HCT116 (cell line): ENCODE results near the gene BIK.

Experiments used
- ATF3 ChIP-seq: IDR thresholded peaks from 2 replicates; pipeline ENCODE4 v1.6.1; 2012
- CEBPB ChIP-seq: IDR thresholded peaks from 2 replicates; pipeline ENCODE4 v1.6.1; 2012; ENCODE audit warnings: low read depth
- CTCF ChIP-seq, 3 experiments: fragments of 200-600 bp in 1 of 3; sonication (generic) in 1 of 3; IDR thresholded peaks in 2 of 3; conservative IDR thresholded peaks in 1 of 3; 2 replicates each; pipeline ENCODE4 v1.5.1; 2012 to 2017; ENCODE audit warnings: low read depth in 2 of 3, low read length in 2 of 3, antibody characterized with exemption in 1 of 3, borderline replicate concordance in 1 of 3, control low read depth in 1 of 3, mild to moderate bottlenecking in 1 of 3, mixed read lengths in 1 of 3, mixed run types in 1 of 3, moderate library complexity in 1 of 3; ENCODE audit not compliant: insufficient read depth in 1 of 3
- EZH2phosphoT487 ChIP-seq: fragments of 200-600 bp; IDR thresholded peaks from 2 replicates; pipeline ENCODE4 v1.6.1; 2018; ENCODE audit warnings: antibody characterized with exemption, borderline replicate concordance
- JUND ChIP-seq: IDR thresholded peaks from 2 replicates; pipeline ENCODE4 v1.6.1; 2012
- MAX ChIP-seq: IDR thresholded peaks from 2 replicates; pipeline ENCODE4 v1.6.1; 2012
- POLR2A ChIP-seq: IDR thresholded peaks from 2 replicates; pipeline ENCODE4 v1.7.0; 2011; ENCODE audit warnings: borderline replicate concordance; ENCODE audit not compliant: insufficient read depth, insufficient read length; ENCODE audit errors: extremely low read depth
- REST ChIP-seq: IDR thresholded peaks from 2 replicates; pipeline ENCODE4 v1.6.1; 2012; ENCODE audit warnings: low read depth
- SIN3A ChIP-seq: IDR thresholded peaks from 2 replicates; pipeline ENCODE4 v1.6.1; 2012; ENCODE audit warnings: low read depth
- SP1 ChIP-seq: IDR thresholded peaks from 2 replicates; pipeline ENCODE4 v1.6.1; 2012; ENCODE audit warnings: low read depth
- SRF ChIP-seq: IDR thresholded peaks from 2 replicates; pipeline ENCODE4 v1.6.1; 2012; ENCODE audit warnings: low read depth
- ZNF274 ChIP-seq: fragments of 200-500 bp; sonication (Bioruptor generic); IDR thresholded peaks from 2 replicates; pipeline ENCODE4 v1.6.1; 2014; ENCODE audit warnings: mild to moderate bottlenecking, low read depth, low read length, inconsistent platforms

- TF ChIP-seq POLR2A = no peak
- no peak for TF ChIP-seq CTCF (IDR thresholded peaks at IDR 0.05 in 2 of 3, conservative IDR thresholded peaks at IDR 0.05 in 1 of 3; ENCODE audit: borderline replicate concordance in 1 of 3, insufficient read depth in 1 of 3, low read depth in 2 of 3, low read length in 2 of 3)
- no peak for TF ChIP-seq REST
- TF ChIP-seq ZNF274 = no peak
- no peak for TF ChIP-seq MAX
- no peak for TF ChIP-seq EZH2phosphoT487
- TF ChIP-seq ATF3 = no peak
- no peak for TF ChIP-seq JUND
- no peak for TF ChIP-seq CEBPB
- TF ChIP-seq SRF = no peak
- TF ChIP-seq SP1 = no peak
- no peak for TF ChIP-seq SIN3A
Observed at GRCh38 chr22:43077121-43077877, 33.3 kb upstream of the BIK start.
